ENCODE data around the gene LHX1. TPM values are rescaled to one million over a fixed set of nuclear protein-coding genes. Genes with fewer than 3 reads are reported as not detected.

Gene LHX1
- total RNA-seq, result not detected

GRCh38 chr17:36937001-36937958 is at the start of gene LHX1:
Gene LHX1 (plus strand): TSS chr17:36937475. CDS start chr17:36938198, 723 bp downstream.
- ATAC-seq, result no peak

DNA sequence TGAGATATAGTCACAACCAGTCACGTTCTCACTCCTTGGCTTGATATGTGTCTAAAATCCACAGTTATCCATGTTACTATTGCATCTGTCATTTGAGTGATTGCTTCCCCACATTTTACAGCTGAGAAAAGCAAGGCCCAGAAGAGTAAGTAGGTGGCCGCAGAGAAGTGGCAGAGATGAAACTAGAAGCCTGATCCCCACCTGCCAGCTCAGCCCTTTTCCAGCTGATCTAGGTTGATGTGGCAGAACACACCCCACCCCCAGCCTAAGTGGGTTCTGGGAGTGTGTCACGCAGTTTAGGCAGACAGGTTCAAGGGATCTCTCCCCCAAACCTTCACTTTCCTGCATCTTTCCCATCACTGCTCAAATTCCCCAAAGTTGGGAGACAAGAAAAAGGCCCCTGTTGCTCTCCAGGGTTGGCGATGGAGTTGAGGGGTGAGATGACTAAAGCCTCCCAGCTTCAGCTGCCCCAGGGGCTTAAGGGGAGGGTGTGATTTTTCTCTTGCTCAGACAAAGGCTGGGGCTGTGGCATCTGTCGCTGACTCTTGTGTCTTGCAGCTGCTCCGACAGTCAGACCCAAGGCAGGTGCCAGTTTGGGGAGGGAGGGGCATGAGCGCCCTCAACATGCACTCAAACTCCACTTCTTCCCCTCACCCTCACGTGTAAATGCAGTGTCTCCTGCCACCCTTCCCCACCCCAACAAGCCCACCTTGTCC is 48.9 kb upstream of the LHX1 start:
- ATAC-seq, result no peak

GRCh38 chr17:36889770-36890349 is 47.4 kb upstream of the LHX1 start:
- ATAC-seq, result no peak

GRCh38 chr17:36890398-36891168 is 46.7 kb upstream of the LHX1 start:
- ATAC-seq, result no peak

GRCh38 chr17:36892112-36892838 is 45.0 kb upstream of the LHX1 start:
- no peak for ATAC-seq

DNA sequence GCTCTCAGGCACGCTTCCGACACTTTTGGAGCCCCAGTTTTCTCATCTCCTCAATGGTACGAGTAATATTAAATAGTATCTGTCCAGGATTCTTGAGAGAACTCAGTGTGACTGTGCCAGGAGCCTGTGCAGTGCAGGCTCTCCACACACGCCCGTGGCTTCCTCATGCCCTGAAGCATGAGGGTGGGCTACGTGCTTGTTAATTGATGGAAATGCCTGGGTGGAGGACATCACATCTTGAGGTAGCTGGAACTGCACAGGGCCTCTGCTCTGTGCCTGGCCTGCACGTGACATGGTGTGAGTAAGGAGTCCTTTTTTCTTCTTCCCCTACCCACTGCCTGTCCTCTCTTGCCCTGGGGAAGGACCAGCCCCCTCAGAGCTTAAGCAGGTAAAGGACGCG is 43.1 kb upstream of the LHX1 start:
- no peak for ATAC-seq

GRCh38 chr17:36894925-36895324 is 42.4 kb upstream of the LHX1 start:
- ATAC-seq, result no peak

DNA sequence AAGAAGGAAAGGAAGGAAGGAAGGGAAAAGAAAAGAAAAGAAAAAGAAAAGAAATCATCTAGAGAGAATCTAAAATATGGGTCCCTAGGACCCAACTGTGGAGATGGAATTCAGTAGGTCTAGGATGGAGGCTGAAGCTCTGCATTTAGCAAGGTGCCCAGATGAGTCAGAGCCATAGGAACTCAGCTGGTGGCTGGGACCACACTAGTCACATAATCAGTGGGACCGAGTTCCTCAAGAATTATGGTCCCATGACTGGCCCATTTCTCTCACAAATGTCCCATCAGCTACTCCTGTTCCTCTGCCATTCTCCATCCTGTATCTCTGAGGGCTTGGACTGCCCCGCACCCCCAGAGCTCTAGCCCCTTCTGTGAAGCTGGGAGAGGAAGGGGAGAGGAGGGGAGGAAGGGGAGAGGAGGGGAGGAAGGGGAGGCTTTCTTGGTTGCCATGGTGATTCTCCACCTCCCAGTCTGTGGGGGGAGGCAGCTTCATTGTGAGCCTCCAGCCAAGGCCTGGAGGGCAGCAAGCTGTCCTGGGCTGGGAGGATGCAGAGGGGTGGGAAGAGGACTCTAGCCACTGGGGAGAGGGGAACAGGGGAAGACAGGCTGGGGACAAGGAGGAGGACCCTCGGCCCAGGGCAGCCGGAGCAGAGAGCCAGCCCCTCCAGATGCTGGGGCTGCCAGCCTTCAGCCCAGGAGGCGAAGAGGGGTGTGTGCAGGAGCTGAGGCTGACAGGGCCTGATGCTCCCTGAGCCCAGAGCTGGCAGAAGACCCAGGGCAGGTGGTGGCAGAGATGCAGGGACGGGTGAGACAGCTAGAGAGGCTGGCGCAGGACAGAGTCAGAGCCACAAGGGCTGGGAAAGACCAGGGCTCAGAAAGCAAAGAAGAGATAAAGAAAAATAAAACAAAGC is 37.8 kb upstream of the LHX1 start:
- no peak for ATAC-seq

- ATAC-seq, result no peak
Observed at GRCh38 chr17:36900160-36900512, 37.1 kb upstream of the LHX1 start.

DNA sequence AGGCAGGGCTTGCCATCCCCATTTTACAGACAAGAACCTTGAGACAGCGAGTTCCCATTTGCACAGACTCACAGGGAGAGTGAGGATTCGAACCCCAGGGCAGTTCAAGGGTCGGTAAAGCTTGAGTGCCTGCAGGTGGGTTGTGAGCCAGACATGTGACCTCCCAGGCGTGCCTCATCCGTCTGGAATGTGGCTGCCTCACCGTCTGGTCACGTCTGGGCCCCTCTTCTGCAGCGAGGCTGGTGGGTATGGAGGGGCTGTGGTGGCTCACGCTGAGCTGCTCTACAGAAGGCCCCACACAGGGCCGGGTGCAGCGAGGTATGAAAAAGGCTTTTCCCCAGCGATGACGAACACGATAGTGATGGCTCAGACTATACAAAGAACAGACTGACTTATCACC is 35.8 kb upstream of the LHX1 start:
- no peak for ATAC-seq

- ATAC-seq, result no peak
Observed at GRCh38 chr17:36907407-36907806, 29.9 kb upstream of the LHX1 start.

DNA sequence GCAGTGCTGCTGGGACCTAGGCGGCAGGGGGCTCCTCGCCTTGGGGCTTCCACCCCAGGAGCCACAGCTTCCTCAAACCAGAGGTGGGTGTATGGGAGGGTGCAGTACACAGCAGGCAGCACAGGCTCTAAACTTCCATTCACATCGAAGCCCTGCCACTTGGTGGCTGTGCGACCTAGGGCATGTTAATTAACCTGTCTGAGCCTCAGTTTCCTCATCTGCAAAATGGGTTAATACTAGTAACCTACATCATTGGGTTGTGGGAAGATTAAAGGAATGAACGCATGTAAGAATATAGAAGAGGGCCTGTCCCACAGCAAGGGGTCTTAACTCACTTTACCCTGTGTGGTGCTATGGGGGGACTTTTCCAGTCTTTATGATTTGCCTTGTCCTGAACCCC is 26.8 kb upstream of the LHX1 start:
- ATAC-seq, result no peak

- no peak for ATAC-seq
Observed at GRCh38 chr17:36911001-36911400, 26.3 kb upstream of the LHX1 start.

- no peak for ATAC-seq
Observed at GRCh38 chr17:36913132-36913531, 24.1 kb upstream of the LHX1 start.

GRCh38 chr17:36918211-36918691 is 19.0 kb upstream of the LHX1 start:
- no peak for ATAC-seq

GRCh38 chr17:36919407-36919968 is 17.8 kb upstream of the LHX1 start:
- no peak for ATAC-seq

GRCh38 chr17:36920032-36921005 is 17.0 kb upstream of the LHX1 start:
- ATAC-seq, result no peak

GRCh38 chr17:36921095-36921851 is 16.0 kb upstream of the LHX1 start:
- ATAC-seq, result peak; percentile 96

Data from esophagus mucosa (tissue), 1 donor.